ENCODE results near the gene CCDC192.
"Not testable (repeated sequence)": the region's sequence is repeated elsewhere in the genome, so short reads cannot be mapped to it uniquely, and the experiment has no call there.

The CCDC192 gene

GRCh38 chr5:127700237-127700766 lies 2.9 kb upstream of the CCDC192 start:
- no peak for DNase-seq

- DNase-seq = no peak
Measured at GRCh38 chr5:127702434-127702833, 757 bp upstream of the CCDC192 start.

- DNase-seq = peak; percentile 77
Measured at GRCh38 chr5:127705120-127705892, 2.1 kb downstream of the CCDC192 start.

- no peak for DNase-seq
Measured at GRCh38 chr5:127706691-127707090, 3.5 kb downstream of the CCDC192 start.

- DNase-seq = no peak
Measured at GRCh38 chr5:127707209-127707608, 4.0 kb downstream of the CCDC192 start.

- DNase-seq = not testable (repeated sequence)
Measured at GRCh38 chr5:127713083-127713482, 9.9 kb downstream of the CCDC192 start.

GRCh38 chr5:127718181-127718580 lies 15.0 kb downstream of the CCDC192 start:
- no peak for DNase-seq

- DNase-seq = peak; percentile 23
Measured at GRCh38 chr5:127723571-127723970, 20.4 kb downstream of the CCDC192 start.

GRCh38 chr5:127725673-127726072 lies 22.5 kb downstream of the CCDC192 start:
- DNase-seq = no peak

- DNase-seq = no peak
Measured at GRCh38 chr5:127732963-127733362, 29.8 kb downstream of the CCDC192 start.

- not testable (repeated sequence) for DNase-seq
Measured at GRCh38 chr5:127739348-127739747, 36.2 kb downstream of the CCDC192 start.

GRCh38 chr5:127739807-127740384 lies 36.7 kb downstream of the CCDC192 start:
- DNase-seq = no peak

- no peak for DNase-seq
Measured at GRCh38 chr5:127741412-127741811, 38.2 kb downstream of the CCDC192 start.

GRCh38 chr5:127744241-127744640 lies 41.0 kb downstream of the CCDC192 start:
- DNase-seq = no peak

- DNase-seq = peak; percentile 6
Measured at GRCh38 chr5:127746756-127747155, 43.6 kb downstream of the CCDC192 start.

GRCh38 chr5:127752503-127753265 lies 49.5 kb downstream of the CCDC192 start:
- DNase-seq = not testable (repeated sequence)

- no peak for DNase-seq
Measured at GRCh38 chr5:127754259-127754658, 51.1 kb downstream of the CCDC192 start.

- DNase-seq = no peak
Measured at GRCh38 chr5:127754706-127755105, 51.5 kb downstream of the CCDC192 start.

- DNase-seq = peak; percentile 39
Measured at GRCh38 chr5:127757576-127757975, 54.4 kb downstream of the CCDC192 start.

GRCh38 chr5:127758766-127759283 lies 55.6 kb downstream of the CCDC192 start:
- no peak for DNase-seq

- no peak for DNase-seq
Measured at GRCh38 chr5:127761869-127762268, 58.7 kb downstream of the CCDC192 start.

GRCh38 chr5:127762412-127762811 lies 59.2 kb downstream of the CCDC192 start:
- DNase-seq = no peak

- DNase-seq = peak; percentile 37
Measured at GRCh38 chr5:127766676-127767335, 63.6 kb downstream of the CCDC192 start.

All from suppressor macrophage treated with lipopolysaccharide for 4 hours (primary cell).